Measurements from ENCODE around the gene TTC23L.

TTC23L gene

DNA sequence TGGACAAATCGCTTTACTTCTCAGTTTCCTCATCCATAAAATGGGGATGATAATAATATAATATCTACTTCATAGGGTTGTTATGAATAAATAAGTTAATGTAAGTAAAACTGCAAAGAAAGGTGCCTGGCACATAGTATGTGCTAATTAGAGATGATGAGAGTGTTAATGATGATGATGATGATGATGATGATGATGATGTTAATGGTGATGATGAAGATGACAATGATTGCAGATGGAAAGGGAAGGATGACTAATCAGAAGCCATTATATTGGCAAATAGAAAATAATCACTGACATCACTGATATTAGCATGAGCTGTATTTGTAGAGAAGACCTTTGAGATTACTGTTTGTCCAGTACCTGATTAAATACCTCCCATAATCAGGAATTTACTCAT, 55.8 kb downstream of the TTC23L start:
- H3K4me1 ChIP-seq (ENCODE audit: low read length), result peaks cover 13% of the 10 kb centered on the region
- no peak overlapping the region for H3K9ac ChIP-seq (ENCODE audit: low read length)
- H3K27ac ChIP-seq (ENCODE audit: low read length), result no peak overlapping the region
- H3K4me2 ChIP-seq (ENCODE audit: low read length), result no peak overlapping the region
- no peak overlapping the region for H2AFZ ChIP-seq (ENCODE audit: low read depth, low read length)
- H3K4me3 ChIP-seq (ENCODE audit: low read length), result no peak overlapping the region
- H3K27me3 ChIP-seq (ENCODE audit: low read depth, low read length), result no peaks in the 10 kb centered on the region
- TF ChIP-seq, protein P1, sequence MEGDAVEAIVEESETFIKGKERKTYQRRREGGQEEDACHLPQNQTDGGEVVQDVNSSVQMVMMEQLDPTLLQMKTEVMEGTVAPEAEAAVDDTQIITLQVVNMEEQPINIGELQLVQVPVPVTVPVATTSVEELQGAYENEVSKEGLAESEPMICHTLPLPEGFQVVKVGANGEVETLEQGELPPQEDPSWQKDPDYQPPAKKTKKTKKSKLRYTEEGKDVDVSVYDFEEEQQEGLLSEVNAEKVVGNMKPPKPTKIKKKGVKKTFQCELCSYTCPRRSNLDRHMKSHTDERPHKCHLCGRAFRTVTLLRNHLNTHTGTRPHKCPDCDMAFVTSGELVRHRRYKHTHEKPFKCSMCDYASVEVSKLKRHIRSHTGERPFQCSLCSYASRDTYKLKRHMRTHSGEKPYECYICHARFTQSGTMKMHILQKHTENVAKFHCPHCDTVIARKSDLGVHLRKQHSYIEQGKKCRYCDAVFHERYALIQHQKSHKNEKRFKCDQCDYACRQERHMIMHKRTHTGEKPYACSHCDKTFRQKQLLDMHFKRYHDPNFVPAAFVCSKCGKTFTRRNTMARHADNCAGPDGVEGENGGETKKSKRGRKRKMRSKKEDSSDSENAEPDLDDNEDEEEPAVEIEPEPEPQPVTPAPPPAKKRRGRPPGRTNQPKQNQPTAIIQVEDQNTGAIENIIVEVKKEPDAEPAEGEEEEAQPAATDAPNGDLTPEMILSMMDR (IDR thresholded peaks at IDR 0.05; ENCODE audit: low read depth, low read length), result no peak
- no peak for TF ChIP-seq EZH2phosphoT487 (IDR thresholded peaks at IDR 0.05; ENCODE audit: low read depth)
- no peaks in the 10 kb centered on the region for H3K36me3 ChIP-seq (replicated peaks; ENCODE audit: low read depth, low read length)
- no peaks in the 10 kb centered on the region for H4K20me1 ChIP-seq (ENCODE audit: insufficient read depth, low read length)
- no peaks in the 10 kb centered on the region for H3K9me3 ChIP-seq (ENCODE audit: insufficient read depth, low read length)
- no peaks in the 10 kb centered on the region for H3K79me2 ChIP-seq (ENCODE audit: low read length)

DNA sequence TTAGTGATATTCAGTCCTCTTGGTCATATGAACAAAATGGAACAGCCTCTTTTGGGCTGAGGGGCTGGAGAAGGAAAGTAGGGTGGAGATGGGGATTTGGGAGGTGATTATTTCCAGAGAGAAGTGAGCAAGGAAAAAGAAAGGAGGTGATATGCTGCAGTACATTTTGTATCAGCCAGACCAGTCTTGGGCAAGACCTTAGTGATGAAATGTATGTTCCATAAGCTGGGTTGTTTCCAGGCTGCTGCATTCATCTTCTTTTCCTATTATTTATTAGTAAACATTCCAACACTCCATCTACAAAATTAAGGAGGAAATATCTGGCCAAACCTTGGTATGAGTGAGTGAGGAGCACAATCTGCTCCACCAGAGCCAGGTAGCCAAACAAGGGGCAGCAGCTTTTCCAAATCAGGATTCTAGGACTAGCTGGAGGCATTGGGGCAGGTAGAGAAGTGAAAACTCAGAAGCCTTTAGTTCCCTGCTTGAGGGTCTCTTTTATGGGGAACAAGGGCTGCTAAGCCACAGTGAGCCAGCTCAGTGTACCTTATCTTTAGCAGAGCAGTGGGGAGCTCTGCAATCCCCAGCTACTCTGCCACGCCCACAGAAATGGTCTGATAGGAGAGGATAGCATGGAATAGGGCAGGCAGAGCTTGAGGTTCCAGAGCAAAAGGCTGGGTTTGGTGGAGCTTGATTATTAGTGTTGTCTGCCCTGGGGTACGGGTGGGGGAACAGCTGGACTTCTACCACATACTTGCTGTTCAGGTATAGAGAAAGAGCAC, 56.9 kb downstream of the TTC23L start:
- Histone ChIP-seq H3K27me3 (ENCODE audit: low read depth, low read length) (no peaks in the 10 kb centered on the region), H4K20me1 (ENCODE audit: insufficient read depth, low read length) (no peaks in the 10 kb centered on the region), H3K9me3 (ENCODE audit: insufficient read depth, low read length) (no peaks in the 10 kb centered on the region), H2AFZ (ENCODE audit: low read depth, low read length) (no peak overlapping the region), H3K79me2 (ENCODE audit: low read length) (no peaks in the 10 kb centered on the region), H3K27ac (ENCODE audit: low read length) (no peak overlapping the region), H3K36me3 (replicated peaks; ENCODE audit: low read depth, low read length) (no peaks in the 10 kb centered on the region), H3K4me2 (ENCODE audit: low read length) (no peak overlapping the region), H3K4me1 (ENCODE audit: low read length) (peaks cover 12% of the 10 kb centered on the region), H3K9ac (ENCODE audit: low read length) (no peak overlapping the region), H3K4me3 (ENCODE audit: low read length) (no peak overlapping the region)
- TF ChIP-seq EZH2phosphoT487 (IDR thresholded peaks at IDR 0.05; ENCODE audit: low read depth), result no peak
- TF ChIP-seq, protein P1 (IDR thresholded peaks at IDR 0.05; ENCODE audit: low read depth, low read length), result no peak

DNA sequence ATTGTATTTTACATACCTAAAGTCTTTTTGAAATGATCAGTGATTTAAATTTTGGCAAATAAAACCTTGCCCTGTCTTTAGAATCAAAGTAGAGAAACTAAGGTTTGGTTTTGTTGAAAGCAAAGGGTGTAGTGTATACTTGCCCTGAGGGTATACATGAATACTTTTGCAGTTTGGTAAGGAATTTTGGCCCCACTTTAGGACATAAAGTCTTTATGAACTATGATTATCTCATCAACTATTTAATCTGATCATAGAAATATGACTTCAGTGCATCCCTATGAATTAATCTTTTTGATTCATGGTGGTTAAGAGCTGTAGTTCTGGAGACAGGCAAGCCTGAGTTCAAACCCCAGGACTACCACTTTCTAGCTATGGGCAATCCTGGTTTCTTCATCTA, 58.7 kb downstream of the TTC23L start:
- Histone ChIP-seq H3K27me3 (ENCODE audit: low read depth, low read length) (no peaks in the 10 kb centered on the region), H3K9me3 (ENCODE audit: insufficient read depth, low read length) (no peaks in the 10 kb centered on the region), H3K27ac (ENCODE audit: low read length) (no peak overlapping the region), H3K4me2 (ENCODE audit: low read length) (no peak overlapping the region), H3K4me3 (ENCODE audit: low read length) (no peak overlapping the region), H4K20me1 (ENCODE audit: insufficient read depth, low read length) (no peaks in the 10 kb centered on the region), H3K9ac (ENCODE audit: low read length) (no peak overlapping the region), H3K79me2 (ENCODE audit: low read length) (no peaks in the 10 kb centered on the region), H3K4me1 (ENCODE audit: low read length) (no peaks in the 10 kb centered on the region; the same call in 1 of the 2 replicates), H2AFZ (ENCODE audit: low read depth, low read length) (no peak overlapping the region), H3K36me3 (replicated peaks; ENCODE audit: low read depth, low read length) (no peaks in the 10 kb centered on the region)
- no peak for TF ChIP-seq EZH2phosphoT487 (IDR thresholded peaks at IDR 0.05; ENCODE audit: low read depth)
- TF ChIP-seq, protein P1 (IDR thresholded peaks at IDR 0.05; ENCODE audit: low read depth, low read length), result no peak

DNA sequence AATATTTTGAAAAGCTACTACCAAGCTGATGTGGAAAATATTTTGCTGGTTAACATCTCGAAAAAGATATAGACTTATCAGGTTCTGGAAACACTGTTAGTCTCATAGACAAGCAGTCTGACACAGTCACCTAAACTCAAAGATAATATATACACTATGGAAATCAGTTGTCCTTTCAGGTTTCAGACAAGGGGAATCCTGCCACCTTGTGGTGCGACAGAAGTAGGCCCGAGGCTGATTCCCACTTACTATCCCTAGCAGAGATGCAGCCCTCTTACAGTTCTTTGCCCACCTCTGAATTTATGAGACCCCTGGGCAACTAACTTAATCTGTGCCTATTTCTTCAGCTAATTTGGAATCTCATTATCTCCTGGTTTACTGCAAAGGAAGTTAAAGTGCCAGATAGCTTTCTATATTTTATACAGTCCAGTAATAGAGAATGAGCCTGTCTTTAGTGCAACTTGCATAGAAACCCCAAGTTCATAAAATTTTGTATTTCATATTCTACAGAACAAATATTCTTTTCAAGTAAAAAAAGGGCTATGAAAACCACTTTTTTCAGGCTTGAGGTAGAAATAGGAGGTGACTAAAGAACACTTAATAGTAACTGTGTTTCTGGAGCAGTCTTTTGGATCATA, 59.4 kb downstream of the TTC23L start:
- no peak overlapping the region for H3K4me3 ChIP-seq (ENCODE audit: low read length)
- no peaks in the 10 kb centered on the region for H3K36me3 ChIP-seq (replicated peaks; ENCODE audit: low read depth, low read length)
- no peaks in the 10 kb centered on the region for H4K20me1 ChIP-seq (ENCODE audit: insufficient read depth, low read length)
- no peak overlapping the region for H3K9ac ChIP-seq (ENCODE audit: low read length)
- H3K4me1 ChIP-seq (ENCODE audit: low read length), result no peaks in the 10 kb centered on the region; the same call in 1 of the 2 replicates
- H3K27me3 ChIP-seq (ENCODE audit: low read depth, low read length), result no peaks in the 10 kb centered on the region
- H3K79me2 ChIP-seq (ENCODE audit: low read length), result no peaks in the 10 kb centered on the region
- H3K9me3 ChIP-seq (ENCODE audit: insufficient read depth, low read length), result no peaks in the 10 kb centered on the region
- no peak overlapping the region for H2AFZ ChIP-seq (ENCODE audit: low read depth, low read length)
- H3K27ac ChIP-seq (ENCODE audit: low read length), result no peak overlapping the region
- H3K4me2 ChIP-seq (ENCODE audit: low read length), result no peak overlapping the region
- no peak for TF ChIP-seq EZH2phosphoT487 (IDR thresholded peaks at IDR 0.05; ENCODE audit: low read depth)
- TF ChIP-seq, protein P1 (IDR thresholded peaks at IDR 0.05; ENCODE audit: low read depth, low read length), result peak; percentile 77
